ENCODE results near the gene MTR.
"Not testable (repeated sequence)": the region's sequence is repeated elsewhere in the genome, so short reads cannot be mapped to it uniquely, and the experiment has no call there.

MTR gene

DNA sequence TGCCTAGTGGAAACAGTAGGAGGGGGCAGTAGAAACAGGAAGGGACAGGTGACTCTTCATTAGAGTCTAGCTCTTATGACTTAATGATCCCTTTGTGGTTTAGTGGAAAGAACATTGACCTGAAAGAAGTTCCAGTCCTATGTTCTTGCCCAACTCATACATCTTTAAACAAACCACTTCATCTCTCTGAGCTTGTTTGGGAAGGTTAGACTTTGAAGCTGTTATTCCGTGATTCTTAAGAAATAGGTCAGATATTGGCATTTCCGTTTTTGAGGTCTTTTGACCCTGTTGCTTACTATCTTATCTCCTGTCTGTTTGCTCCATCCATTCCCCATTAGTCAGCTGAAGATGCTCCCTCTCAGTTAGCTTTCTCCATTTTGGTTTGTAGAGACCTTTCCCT, 38.5 kb downstream of the MTR start:
- DNase-seq (ENCODE audit: low spot score), result no peak

DNA sequence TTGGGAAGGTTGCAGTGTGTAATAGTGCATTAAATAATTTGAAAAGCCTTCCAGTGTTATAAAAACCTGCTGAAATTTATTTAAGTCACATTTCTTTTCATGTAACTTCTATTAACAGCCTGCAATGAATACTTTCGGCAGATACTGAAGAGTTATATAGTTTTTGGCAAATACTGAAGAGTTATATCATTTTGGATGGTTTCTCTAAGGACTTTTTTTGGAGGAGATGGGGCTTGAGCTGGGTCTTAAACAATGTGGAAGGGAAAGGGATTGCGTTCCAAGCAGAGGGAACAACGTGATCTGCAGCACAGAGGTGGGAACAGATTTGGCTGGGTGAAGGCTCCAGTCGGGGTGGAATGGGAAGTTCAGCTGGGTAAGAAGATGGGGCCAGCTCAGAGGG, 39.8 kb downstream of the MTR start:
- no peak for DNase-seq (ENCODE audit: low spot score)

GRCh38 chr1:236835491-236835890, 40.4 kb downstream of the MTR start:
- no peak for DNase-seq (ENCODE audit: low spot score)

GRCh38 chr1:236836157-236836556, 41.1 kb downstream of the MTR start:
- DNase-seq (ENCODE audit: low spot score), result no peak

GRCh38 chr1:236837115-236837514, 42.0 kb downstream of the MTR start:
- DNase-seq (ENCODE audit: low spot score), result no peak

GRCh38 chr1:236837897-236838296, 42.8 kb downstream of the MTR start:
- DNase-seq (ENCODE audit: low spot score), result no peak

GRCh38 chr1:236841341-236841740, 46.2 kb downstream of the MTR start:
- no peak for DNase-seq (ENCODE audit: low spot score)

DNA sequence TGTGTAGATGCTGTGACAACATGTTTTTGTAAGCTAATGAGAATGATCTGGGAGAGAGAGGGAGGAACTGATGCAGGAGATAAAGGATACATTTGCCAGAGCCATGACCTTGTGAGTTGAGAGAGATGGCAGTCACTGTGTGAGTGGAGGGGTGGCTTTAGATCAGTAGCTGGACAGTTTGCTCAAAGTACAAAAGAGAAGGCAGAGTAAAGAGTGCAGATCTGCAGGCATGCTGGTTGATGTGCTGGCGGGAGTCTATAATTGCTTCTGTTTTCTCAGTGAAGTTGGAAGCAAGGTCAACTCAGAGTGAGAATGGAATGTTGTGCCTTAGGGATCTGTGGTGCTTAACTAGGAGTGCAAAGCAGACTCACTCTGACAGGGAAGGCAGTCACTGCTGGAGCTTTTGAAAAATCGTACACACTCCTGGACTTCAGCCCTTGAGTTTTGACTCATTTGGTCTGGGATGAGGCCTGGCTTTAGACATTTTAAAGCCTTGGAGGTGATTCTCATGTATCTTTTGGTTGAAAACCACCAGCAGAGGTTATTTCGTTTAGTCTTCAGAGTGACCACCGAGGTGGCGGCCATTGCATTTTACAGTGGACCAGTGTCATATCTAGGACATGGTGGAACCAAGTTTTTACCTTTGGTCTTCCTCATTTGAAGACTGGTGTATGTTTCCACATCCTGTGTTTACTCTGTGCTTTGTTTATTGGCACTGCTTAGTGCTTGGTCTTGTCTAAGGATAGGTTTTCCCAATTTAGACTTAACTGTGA, 49.6 kb downstream of the MTR start:
- peak; percentile 13 for DNase-seq (ENCODE audit: low spot score)

- no peak for DNase-seq (ENCODE audit: low spot score)
Observed at GRCh38 chr1:236845830-236846229, 50.7 kb downstream of the MTR start.

- DNase-seq (ENCODE audit: low spot score), result no peak
Observed at GRCh38 chr1:236848274-236848923, 53.3 kb downstream of the MTR start.

DNA sequence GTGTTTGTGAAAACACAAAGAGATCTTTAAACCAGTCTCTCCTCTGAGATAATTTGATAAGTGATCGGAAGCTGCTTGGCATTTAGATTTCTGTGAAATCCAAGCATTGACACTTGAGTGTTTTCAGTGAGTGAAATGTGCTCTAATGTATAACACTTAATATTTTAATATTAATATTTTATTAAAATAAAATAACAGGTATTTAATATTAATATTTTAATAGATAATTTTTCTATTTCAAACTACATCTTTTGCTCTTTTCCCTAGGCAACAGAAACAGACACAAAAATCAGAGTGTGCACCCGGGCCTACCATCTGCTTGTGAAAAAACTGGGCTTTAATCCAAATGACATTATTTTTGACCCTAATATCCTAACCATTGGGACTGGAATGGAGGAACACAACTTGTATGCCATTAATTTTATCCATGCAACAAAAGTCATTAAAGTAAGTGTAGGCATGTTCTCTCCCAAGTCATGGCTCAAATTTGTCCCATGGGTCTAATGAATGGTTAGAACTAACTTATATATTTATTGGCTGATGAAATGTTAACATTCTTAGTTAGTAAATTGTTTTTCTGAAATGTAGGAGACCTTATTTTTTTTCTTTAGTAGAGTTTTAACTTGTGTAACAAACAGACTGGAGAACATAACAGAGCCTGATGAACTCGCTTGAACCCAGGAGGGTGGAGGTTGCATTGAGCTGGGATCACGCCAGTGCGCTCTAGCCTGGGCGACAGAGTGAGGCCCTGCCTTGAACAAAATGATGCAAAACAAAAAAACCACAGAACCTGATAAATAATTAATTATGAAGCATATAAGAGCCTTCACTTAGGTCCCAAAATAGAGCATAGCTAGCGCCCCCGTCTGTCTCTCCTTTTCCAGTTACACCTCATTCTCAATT, 55.2 kb downstream of the MTR start:
- DNase-seq (ENCODE audit: low spot score), result no peak

- no peak for DNase-seq (ENCODE audit: low spot score)
Observed at GRCh38 chr1:236851871-236852270, 56.8 kb downstream of the MTR start.

DNA sequence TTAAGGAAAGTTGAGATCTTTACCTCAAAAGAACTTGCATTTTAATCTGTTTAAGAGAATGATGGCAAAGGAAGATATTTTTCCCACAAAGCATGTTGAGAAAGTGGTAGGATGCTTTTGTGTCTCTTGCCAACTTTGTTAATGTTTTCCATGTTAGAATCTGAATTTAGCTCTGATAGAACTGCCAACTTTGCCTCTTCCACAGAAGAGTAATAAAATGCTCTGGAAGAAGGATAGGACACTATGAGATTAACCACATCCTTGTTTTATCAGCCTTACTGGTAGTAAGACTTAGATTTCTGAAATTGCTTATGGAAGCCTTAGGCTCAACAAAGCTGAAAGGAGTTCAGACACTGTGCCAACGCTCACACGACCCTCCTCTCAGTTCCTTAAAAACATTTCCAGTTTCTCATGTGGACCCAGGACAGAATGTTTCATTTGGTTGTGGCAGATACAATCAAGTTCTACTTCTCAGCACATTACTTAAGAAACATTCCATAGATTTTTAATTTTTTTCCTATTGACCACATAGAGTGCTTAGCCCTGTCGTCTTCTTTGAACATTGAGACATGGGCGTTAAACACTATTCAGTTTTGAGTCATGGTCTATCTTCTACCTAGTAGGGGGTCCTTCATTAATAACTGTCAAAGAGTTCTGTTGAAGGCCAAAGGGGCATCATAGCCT, 59.0 kb downstream of the MTR start:
- DNase-seq (ENCODE audit: low spot score), result peak; percentile 45

DNA sequence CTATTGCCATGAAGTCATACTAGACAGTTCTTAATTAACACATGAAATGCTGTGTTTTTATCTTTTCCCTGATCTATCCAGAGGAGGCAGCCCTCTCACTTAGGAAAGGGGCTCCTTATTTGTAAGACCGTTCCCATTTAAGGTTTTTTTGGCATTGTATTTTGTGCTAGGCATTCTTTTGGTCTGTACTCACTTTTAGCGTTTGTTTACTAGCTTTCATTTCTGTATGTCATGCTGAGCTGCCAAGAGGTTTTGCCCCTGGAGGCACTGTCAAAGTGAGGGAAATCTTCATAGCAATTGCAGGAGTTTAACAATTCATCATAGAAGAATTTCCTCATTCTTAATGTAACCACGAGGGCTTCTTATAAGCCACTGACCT, 59.5 kb downstream of the MTR start:
- peak; percentile 48 for DNase-seq (ENCODE audit: low spot score)

DNA sequence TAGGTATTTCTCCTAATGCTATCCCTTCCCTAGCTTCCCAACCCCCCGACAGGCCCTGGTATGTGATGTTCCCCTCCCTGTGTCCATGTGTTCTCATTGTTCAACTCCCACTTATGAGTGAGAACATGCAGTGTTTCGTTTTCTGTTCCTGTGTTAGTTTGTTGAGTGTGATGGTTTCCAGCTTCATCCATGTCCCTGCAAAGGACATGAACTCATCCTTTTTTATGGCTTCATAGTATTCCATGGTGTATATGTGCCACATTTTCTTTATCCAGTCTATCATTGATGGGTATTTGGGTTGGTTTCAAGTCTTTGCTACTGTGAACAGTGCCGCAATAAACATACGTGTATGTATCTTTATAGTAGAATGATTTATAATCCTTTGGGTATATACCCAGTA, 61.6 kb downstream of the MTR start:
- DNase-seq (ENCODE audit: low spot score), result not testable (repeated sequence)

DNA sequence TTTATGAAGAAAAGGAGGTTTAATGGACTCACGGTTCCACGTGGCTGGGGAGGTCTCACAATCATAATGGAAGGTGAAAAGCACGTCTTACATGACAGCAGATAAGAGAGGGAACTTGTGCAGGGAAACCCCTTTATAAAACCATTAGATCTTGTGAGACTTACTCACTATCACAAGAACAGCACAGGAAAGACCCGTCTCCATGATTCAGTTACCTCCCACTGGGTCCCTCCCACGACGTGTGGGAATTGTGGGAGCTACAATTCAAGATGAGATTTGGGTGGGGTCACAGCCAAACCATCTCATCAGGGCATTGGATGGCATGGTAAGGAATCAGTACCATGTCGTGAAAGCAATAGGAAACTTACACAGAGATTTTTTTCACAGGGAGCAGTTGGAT, 63.1 kb downstream of the MTR start:
- DNase-seq (ENCODE audit: low spot score), result no peak

DNA sequence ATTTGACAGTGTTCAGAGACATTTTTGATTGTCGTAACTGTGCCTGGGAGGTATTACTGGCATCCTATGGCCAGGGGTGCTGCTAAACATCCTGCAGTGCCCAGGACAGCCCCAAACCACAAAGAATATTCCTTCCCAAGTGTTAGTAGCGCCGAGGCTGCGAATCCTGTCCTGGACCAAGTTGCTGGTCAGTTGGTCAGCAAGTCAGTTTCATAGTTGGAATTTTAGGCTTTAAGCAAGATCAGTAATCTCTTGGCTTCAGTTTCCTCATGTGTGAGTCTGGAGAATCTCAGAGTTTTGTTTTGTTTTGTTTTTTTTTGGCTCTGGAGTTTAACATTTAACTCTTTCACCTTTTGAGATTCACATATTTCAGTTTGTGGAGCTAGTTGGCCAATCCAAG, 65.0 kb downstream of the MTR start:
- DNase-seq (ENCODE audit: low spot score), result no peak

- no peak for DNase-seq (ENCODE audit: low spot score)
Observed at GRCh38 chr1:236860674-236861073, 65.6 kb downstream of the MTR start.

DNA sequence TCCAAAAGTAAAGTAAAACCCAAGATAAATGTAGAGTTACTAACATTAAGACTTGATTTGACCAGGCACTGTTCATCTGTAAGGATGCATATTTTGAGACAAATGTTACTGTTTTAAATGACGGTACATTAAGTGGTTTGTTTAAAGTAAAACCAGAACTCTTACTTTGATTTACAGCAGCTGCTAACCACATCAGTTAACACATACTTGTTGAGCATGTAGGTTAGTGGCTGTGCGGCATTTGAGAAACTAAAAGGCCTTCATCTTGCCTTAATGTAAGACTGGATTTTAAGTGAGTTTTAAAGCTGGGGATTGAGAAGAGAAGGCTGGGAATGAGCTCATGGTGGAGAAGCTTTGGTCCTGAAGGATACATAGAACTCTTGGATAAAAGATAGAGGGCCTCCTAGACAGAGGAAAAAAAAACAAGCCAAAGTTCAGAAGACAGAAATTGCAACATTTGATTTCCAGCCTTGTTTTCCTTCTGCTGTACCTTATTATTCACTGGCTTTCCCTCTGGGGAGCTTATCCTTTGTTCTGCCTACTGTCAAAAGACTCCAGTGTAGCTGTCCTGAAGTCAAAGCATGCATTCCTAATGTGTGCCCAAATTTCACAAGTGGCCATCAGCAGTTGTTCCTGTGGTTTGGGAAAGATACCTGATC, 66.6 kb downstream of the MTR start:
- DNase-seq (ENCODE audit: low spot score), result no peak

DNA sequence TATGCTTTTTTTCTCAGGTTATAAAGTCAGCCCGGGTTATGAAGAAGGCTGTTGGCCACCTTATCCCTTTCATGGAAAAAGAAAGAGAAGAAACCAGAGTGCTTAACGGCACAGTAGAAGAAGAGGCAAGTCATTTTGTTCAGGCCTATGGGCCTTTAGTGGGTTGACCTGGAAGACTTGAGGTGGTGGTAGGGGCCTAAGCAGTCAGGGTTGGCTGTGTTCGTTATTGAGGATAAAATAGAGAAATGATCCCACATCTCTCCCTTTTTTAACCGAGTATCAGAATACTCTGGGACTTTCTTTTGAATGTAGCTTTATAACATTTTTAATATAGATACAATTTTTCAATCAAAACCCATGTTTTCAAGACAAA, 67.1 kb downstream of the MTR start:
- DNase-seq (ENCODE audit: low spot score), result no peak

DNA sequence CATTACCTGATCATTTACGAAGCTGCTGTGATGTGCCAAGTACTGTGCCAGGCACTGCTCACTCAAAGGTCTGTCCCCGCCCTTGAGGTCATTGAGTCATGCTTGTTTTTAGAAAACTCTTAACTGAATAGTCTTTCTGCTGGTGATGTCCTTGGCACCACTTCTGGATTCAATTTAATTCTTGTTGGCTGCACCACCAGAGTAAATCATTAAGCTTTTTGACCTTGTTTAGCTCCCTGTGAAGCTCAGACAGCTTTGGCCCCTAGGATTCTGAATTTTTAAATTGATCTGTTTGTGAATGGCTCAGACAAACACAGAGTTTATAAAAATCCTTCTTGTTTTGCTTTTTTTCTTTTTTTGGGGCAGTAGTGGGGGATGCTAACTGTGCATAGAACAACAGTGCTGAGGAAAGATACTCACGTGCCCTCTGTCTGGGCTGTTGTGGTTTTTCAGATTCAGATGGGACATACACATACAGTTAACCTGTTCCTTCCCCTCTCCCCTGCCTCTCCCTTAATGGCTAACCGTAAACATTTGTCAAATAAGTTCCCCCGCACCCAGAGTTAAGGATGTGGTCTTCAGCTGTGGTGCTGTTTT, 67.6 kb downstream of the MTR start:
- peak; percentile 11 for DNase-seq (ENCODE audit: low spot score)

Measured in GM03348 (cell line).